Measurements from ENCODE around the gene TICAM2.

Gene TICAM2

GRCh38 chr5:115531787-115532367 is 70.4 kb downstream of the TICAM2 start:
- no peak for DNase-seq (ENCODE audit: low read depth)

GRCh38 chr5:115531380-115531779 is 70.9 kb downstream of the TICAM2 start:
- DNase-seq (ENCODE audit: low read depth) = no peak

- no peak for DNase-seq (ENCODE audit: low read depth)
These were observed 71.9 kb downstream of the TICAM2 start for GRCh38 chr5:115530426-115530825.
